IPS-18c (cell line): ENCODE measurements around the gene SBF2.
"Not testable (repeated sequence)": the region's sequence is repeated elsewhere in the genome, so short reads cannot be mapped to it uniquely, and the experiment has no call there.

Experiments
- H3K4me3 ChIP-seq: 2 replicates; pipeline ENCODE4 v1.7.0; 2013; ENCODE audit warnings: low read depth, mild to moderate bottlenecking, low read length, moderate library complexity; ENCODE audit not compliant: insufficient read depth
- H3K9me3 ChIP-seq: one replicate; pipeline ENCODE4 v1.6.1; 2013; ENCODE audit warnings: mild to moderate bottlenecking, low read length, moderate library complexity; ENCODE audit not compliant: control insufficient read depth, insufficient read depth

Gene SBF2

GRCh38 chr11:9905501-9905951 lies 388.5 kb downstream of the SBF2 start:
- Histone ChIP-seq H3K9me3 (no peaks in the 10 kb centered on the region), H3K4me3 (no peak overlapping the region)

DNA sequence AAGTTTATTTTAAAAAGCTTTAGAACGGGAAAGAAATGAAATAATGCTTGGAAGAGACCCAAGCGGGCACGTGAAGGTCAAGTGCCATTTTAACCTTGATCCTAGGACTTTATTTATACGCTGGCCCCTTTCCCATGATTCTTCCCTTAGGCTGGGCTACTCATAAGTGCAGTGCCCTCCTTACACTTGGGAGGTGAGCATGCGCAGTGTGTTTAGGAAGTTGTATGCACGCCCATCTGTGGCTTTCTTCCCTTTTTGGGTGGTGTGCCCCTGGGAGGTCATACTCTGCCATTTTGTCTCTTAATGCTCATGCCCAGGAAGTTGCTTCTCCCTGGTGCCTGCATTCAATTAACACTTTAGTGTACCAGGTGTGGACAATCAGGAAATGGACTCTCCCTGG lies 390.4 kb downstream of the SBF2 start:
- no peak overlapping the region for H3K4me3 ChIP-seq
- no peaks in the 10 kb centered on the region for H3K9me3 ChIP-seq

DNA sequence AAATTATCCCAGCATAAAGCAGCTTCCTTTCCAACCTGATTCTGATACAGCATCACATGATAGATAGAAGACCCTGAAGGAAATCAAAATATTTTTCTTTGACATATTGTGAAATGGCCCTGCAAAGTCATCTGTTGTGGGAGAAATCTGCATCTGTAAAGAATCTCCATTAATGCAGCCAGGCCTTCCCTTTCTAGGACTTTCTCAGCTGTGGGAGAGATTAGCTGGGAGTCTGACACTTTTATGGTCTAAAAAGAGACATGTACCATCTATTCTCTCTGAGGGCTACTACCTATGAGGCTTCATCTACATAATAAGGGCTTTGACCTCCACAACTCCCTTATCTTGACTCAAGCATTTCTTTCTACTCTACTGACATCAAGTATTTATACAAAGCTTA lies 392.1 kb downstream of the SBF2 start:
- H3K9me3 ChIP-seq: no peaks in the 10 kb centered on the region
- no peak overlapping the region for H3K4me3 ChIP-seq

- H3K9me3 ChIP-seq, H3K4me3 ChIP-seq: not testable (repeated sequence)
These were observed 393.8 kb downstream of the SBF2 start for GRCh38 chr11:9900253-9900652.

- Histone ChIP-seq H3K9me3 (no peaks in the 10 kb centered on the region), H3K4me3 (no peak overlapping the region)
These were observed 394.3 kb downstream of the SBF2 start for GRCh38 chr11:9899676-9900075.

DNA sequence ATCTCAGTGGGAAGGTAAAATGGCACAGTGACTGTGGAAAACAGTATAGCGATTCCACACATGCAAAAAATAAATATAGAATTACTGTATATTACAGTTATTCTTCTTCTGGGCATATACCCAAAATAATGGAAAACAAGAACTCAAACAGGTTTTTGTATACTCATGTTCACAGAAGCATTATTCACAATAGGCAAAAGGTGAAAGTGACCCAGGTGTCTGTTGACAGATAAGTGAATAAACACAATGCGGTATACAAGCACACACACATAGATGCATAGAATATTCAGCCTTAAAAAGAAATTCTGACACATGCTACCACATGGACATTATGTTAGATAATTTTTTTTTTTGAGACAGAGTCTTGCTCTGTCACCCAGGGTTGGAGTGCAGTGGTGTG lies 397.1 kb downstream of the SBF2 start:
- Histone ChIP-seq H3K4me3 (no peak overlapping the region), H3K9me3 (no peaks in the 10 kb centered on the region)

GRCh38 chr11:9895006-9895405 lies 399.0 kb downstream of the SBF2 start:
- H3K9me3 ChIP-seq: no peaks in the 10 kb centered on the region
- no peak overlapping the region for H3K4me3 ChIP-seq

DNA sequence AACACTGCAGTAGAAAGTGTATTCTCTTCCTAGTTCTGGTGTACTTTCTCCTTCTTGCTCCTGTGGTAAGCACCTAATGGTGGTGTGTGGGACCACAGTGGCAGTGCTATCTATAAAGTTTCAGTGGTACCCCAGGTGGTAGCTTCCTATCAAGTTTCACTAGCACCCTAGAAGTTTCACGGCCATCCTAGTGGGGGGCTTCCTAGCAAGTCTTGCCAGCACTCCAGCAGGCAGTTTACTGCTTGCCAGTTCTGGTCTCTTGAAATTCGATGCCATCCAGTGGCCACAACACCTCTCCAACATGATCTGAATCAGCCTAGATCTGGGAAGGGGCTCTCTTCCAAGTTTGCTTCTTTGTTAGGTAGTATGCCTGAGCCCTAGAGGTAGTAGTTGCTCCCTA lies 400.5 kb downstream of the SBF2 start:
- no peak overlapping the region for H3K4me3 ChIP-seq
- no peaks in the 10 kb centered on the region for H3K9me3 ChIP-seq

DNA sequence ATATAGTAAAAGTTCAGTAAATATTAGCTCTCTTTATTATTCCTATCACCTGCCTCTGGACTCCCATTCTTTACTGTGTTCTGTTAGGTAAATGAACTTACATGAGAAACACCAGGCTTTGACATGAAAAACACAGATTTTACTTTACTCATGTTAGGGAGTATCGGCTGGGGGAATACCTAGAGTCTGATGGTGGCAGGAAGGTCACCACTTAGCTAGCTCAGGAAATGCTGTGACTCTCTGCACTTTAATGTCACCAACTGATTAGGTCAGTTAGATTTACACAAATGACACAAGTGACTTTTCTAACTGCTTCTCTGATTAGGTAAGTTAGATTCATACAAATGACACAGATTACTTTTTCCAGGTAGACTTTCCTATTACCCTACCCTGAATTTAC lies 405.1 kb downstream of the SBF2 start:
- Histone ChIP-seq H3K9me3 (no peaks in the 10 kb centered on the region), H3K4me3 (no peak overlapping the region)

DNA sequence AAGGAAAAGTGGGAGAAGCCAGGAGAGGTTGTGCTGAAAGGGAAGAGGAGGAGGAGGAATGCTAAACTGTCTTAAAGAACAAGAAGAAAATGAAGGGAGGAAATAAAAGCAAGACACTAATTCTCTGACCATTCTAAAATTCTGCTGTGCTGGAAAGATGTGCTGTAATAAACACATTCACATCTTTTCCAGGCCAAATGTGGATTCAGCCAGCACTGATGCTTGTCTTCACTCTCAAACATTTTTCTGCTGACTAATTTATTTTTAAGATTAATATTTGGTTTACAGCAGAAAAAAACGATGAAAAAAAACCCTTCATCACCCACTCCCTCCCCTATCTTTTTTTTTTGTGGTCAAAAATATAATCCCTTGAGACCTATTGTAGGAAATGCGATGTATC lies 406.5 kb downstream of the SBF2 start:
- Histone ChIP-seq H3K4me3 (no peak overlapping the region), H3K9me3 (no peaks in the 10 kb centered on the region)

- H3K9me3 ChIP-seq: no peaks in the 10 kb centered on the region
- H3K4me3 ChIP-seq: no peak overlapping the region
These were observed 407.4 kb downstream of the SBF2 start for GRCh38 chr11:9886595-9886994.

GRCh38 chr11:9884601-9885000 lies 409.4 kb downstream of the SBF2 start:
- no peak overlapping the region for H3K4me3 ChIP-seq
- no peaks in the 10 kb centered on the region for H3K9me3 ChIP-seq

DNA sequence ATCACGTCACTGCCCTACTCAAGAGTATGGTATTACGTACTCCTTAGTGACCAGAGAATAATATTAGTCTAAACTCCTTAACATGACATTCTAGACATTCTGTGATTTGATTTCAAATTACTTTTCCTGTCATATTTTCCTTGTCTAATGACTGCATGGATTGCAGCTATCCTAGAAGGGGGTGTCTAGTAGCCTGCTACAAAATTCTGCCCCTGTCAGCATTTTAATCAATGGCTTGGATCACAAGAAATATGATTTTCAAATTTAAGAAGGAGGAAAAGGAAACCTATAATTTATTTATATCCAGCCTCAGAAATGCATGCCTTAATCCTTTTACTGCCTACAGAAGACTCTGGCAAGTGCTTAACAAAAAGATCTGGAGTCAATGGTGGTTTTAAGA lies 413.4 kb downstream of the SBF2 start:
- Histone ChIP-seq H3K9me3 (no peaks in the 10 kb centered on the region), H3K4me3 (no peak overlapping the region)

GRCh38 chr11:9878936-9879335 lies 415.1 kb downstream of the SBF2 start:
- Histone ChIP-seq H3K4me3 (no peak overlapping the region), H3K9me3 (no peaks in the 10 kb centered on the region)

DNA sequence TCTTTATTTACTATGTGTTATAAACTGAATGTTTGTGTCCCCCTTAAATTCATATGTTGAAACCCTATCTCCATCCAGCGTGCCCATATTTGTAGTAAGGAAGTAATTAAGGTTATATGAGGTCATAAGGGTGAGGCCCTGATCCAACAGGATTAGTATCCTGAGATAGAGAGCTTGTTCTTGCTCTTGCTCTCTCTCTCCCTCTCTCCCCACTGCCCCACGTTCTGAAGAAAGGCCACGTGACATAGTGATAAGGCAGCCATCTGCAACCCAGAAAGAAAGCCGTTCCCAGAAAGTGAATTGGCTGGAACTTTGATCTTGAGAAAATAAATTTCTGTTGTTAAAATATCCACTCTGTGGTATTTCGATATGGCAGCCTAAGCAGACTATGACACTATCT lies 417.7 kb downstream of the SBF2 start:
- H3K4me3 ChIP-seq: no peak overlapping the region
- H3K9me3 ChIP-seq: no peaks in the 10 kb centered on the region

DNA sequence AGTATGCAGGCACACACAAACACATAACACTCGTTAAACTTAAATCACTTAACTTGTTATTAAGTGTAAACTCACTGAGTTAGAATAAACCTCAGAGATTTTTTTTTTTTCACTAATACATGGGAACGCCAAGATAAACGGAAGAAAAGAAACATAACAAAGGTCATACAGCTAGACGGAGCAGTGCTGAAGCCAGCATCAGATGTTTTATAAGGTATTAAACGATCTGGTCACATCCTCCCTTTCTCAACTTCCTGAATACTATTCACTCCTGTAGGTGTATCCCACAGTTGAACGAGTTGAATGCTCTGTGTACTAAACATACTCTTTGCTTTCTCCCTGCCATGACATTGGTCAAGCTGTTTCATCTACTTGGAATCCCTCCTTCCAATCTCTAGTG lies 418.2 kb downstream of the SBF2 start:
- H3K9me3 ChIP-seq: no peaks in the 10 kb centered on the region
- H3K4me3 ChIP-seq: no peak overlapping the region

DNA sequence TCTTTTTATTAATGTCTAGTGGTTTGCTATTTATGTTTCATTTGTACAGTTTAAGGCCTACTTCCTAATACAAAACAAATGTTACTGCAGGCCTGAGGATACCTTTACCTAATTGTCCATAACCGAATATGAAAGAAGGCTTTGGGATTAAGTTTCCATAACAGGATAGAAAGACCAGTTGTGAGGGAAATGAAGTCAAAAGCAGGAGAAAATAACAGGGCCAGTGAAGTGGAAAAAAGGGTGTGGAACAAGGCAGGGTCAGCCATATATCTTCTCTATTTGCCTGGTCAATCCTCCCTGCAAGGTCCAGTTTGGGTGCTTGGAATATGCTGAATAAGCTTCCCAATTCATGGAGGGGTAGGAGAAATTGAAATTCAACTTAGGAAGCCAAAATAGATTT lies 418.6 kb downstream of the SBF2 start:
- H3K4me3 ChIP-seq: no peak overlapping the region
- H3K9me3 ChIP-seq: peaks cover 3% of the 10 kb centered on the region

GRCh38 chr11:9874466-9874865 lies 419.6 kb downstream of the SBF2 start:
- Histone ChIP-seq H3K9me3 (peaks cover 4% of the 10 kb centered on the region), H3K4me3 (no peak overlapping the region)

DNA sequence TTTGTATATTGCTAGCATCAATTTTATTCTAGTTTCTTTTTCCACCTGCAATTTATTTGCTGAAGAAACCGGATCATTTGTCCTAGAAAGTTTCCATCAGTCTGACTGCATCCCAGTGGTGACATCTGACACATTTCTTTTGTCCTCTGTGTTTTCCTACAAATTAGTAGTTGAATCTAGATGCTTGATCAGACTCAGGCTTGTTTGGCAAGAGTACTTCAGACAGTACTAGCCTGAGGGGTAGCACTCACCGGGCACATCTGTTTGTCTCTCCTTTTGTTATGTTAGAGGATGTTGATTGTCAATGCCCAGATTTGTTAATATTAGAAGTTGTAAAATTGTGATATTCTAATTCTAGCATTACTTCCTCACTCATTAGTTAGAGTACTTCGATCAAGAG lies 425.4 kb downstream of the SBF2 start:
- Histone ChIP-seq H3K4me3 (no peak overlapping the region), H3K9me3 (peaks cover 4% of the 10 kb centered on the region)

DNA sequence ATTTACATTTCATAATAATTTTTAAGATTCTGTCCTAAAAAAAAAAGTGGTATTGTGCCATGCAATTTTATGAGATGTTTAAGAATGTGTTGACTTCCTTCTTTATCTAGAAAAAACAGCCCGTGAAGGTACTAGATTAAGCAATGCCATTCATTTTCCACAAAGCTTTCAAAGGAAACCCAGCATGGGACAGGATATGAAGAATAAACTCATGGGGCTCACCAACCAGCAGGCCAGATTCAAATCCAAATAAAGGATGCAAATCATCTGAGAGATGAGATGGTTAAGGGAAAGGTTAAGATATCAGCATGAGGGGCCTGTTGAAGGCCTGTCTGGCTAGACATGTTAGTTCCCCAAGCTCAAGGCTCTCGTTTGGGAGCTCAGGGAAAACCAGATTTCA lies 431.0 kb downstream of the SBF2 start:
- Histone ChIP-seq H3K4me3 (no peak overlapping the region), H3K9me3 (no peaks in the 10 kb centered on the region)
